Coronary artery (tissue), 2 donors: ENCODE data around the gene CHAF1A.

Source experiments
- DNase-seq: peaks from one replicate; pipeline ENCODE4 v3.0.0-alpha.2; 2017; ENCODE audit warnings: low spot score
- H3K27ac ChIP-seq, 2 donors: fragments of 200-600 bp; sonication (generic); one replicate each; pipeline ENCODE4 v1.5.1; 2016 to 2019
- H3K4me3 ChIP-seq: fragments of 200-600 bp; sonication (generic); 2 replicates; pipeline ENCODE4 v1.5.1; 2016; ENCODE audit warnings: mild to moderate bottlenecking, moderate library complexity
- CTCF ChIP-seq: fragments of 200-600 bp; sonication (generic); IDR thresholded peaks from one replicate; pipeline ENCODE4 v1.5.1; 2019; ENCODE audit warnings: antibody characterized with exemption

The CHAF1A gene

GRCh38 chr19:4432918-4433506 is 30.6 kb downstream of the CHAF1A start:
- no peak overlapping the region for H3K4me3 ChIP-seq
- no peak for TF ChIP-seq CTCF
- H3K27ac ChIP-seq, result no peak overlapping the region
- no peak for DNase-seq

- Histone ChIP-seq H3K27ac (no peak overlapping the region), H3K4me3 (no peak overlapping the region)
- no peak for DNase-seq
- no peak for TF ChIP-seq CTCF
Measured at GRCh38 chr19:4434391-4434790, 32.0 kb downstream of the CHAF1A start.

- TF ChIP-seq CTCF, result no peak
- no peak overlapping the region for H3K4me3 ChIP-seq
- no peak for DNase-seq
- no peak overlapping the region for H3K27ac ChIP-seq
Measured at GRCh38 chr19:4436231-4436630, 33.8 kb downstream of the CHAF1A start.

- DNase-seq, result no peak
- no peak for TF ChIP-seq CTCF
Measured at GRCh38 chr19:4437103-4437502, 34.7 kb downstream of the CHAF1A start.

GRCh38 chr19:4439243-4439642 is 36.8 kb downstream of the CHAF1A start:
- DNase-seq, result no peak
- no peak overlapping the region for H3K27ac ChIP-seq
- TF ChIP-seq CTCF, result no peak
- no peak overlapping the region for H3K4me3 ChIP-seq

More at GRCh38 chr19:4437103-4437502, 34.7 kb downstream of the CHAF1A start:
- Histone ChIP-seq H3K4me3 (no peak overlapping the region), H3K27ac (no peak overlapping the region)

- Histone ChIP-seq H3K27ac (no peak overlapping the region), H3K4me3 (no peak overlapping the region)
- no peak for DNase-seq
- TF ChIP-seq CTCF, result no peak
Measured at GRCh38 chr19:4441994-4442818, 39.8 kb downstream of the CHAF1A start.

GRCh38 chr19:4442819-4443146 is 40.3 kb downstream of the CHAF1A start:
- no peak overlapping the region for H3K27ac ChIP-seq

More at GRCh38 chr19:4442819-4443146, 40.3 kb downstream of the CHAF1A start:
- DNase-seq, result no peak
- no peak overlapping the region for H3K4me3 ChIP-seq
- no peak for TF ChIP-seq CTCF
